Lung microvascular endothelial cell (primary cell): ENCODE measurements around the gene FAM53A. TPM values are rescaled to one million over a fixed set of nuclear protein-coding genes. Genes with fewer than 3 reads are reported as not detected.

Experiments used
- DNase-seq, 2 donors: peaks; one replicate each; pipeline versions ENCODE4 v3.0.0 to v3.0.0-alpha.2; 2010; ENCODE audit warnings: low read depth in 2 of 2
- total RNA-seq: library from RNA; depleted of rRNA; stranded (reverse); fragments of >200 nt; gene quantifications from 2 replicates; pipeline ENCODE4 v1.2.1, GENCODE V29; 2014

FAM53A gene
- total RNA-seq, 1 donor from 2014 or later, result 1.4 TPM

GRCh38 chr4:1623821-1624518 is 60.1 kb downstream of the FAM53A start:
- DNase-seq, result no peak

DNA sequence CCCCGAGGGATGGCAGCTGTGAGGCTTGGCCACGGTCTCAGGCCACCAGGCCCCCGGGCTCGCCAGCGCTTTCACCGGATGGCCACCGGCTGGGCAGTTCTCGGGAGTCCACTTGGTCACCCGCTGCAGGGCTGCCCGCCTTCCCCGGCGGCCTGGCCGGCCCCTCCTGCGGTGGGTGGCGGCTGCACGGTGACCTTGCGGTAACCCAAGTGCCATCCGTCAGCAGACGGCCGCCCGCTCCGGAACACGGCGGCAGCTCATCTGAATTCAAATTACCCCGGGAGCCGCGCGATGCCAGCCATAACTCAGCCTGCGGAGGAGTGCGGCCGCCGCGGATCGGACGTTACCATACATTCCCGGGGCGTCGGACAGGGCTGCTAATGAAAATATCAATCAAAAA is 60.7 kb downstream of the FAM53A start:
- DNase-seq, result no peak

DNA sequence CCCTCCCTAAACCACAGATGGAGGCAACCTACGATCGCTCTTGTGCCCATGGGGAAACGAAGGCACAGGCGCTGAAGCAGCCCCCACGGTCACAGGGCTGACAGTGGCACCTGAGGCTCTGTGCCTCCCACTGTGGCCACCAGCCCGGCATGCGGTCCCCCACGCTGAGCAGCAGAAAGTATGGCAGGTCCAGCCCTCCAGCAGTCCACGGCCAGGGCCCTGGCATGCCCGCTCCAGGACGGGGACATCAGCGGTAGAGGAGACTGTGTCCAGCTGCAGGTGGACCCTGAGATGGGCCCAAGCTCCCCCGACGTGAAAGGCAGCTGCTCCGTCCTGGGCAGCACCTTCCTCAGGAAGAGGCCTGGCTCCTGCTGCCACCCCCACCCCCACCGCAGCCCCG is 61.2 kb downstream of the FAM53A start:
- no peak for DNase-seq

- DNase-seq, result no peak
Measured at GRCh38 chr4:1622238-1622637, 61.9 kb downstream of the FAM53A start.

DNA sequence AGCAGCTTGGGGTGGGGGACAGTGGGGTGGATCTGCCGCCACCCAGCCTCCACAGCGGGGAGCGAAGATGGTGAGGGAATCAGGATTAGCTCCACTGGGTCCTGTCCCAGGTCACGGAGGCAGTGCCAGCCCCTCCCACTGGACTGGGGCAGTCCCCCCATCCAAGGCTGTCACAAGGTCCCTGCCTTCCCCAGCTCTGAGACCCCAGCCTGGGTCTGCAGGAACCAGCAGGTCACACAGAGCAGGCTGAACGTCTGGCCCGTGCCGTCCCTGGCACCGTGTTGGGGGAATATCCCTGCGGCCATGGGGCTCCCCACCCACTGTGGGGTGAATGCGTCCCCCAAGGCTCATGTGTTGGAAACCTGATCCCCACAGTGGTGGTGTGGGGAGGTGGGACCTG is 62.6 kb downstream of the FAM53A start:
- DNase-seq, result no peak

DNA sequence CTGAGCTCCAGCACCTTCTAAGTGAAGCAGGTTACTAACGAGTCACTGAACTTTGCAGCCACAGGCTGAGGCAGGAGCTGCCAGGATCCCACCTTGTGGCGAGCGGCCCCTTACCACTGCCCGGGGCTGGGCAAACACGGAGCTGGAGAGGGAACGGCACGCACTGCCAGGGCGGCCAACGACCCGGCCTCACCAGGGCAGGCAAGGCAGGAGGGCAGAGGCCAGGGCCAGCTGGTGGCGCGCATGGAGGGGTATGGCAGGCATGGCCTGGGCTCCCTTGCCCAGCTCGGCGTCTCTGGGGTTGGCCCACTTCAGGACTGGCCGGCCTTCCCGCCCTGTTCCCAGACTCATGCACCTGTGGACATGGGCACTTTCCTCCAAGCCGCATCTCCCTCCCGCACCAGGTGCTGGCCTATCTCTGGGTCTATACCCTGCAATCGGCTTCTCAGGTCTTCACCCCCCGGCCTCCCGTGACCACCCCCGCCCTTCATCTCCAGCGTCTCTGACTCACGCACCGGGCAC is 64.9 kb downstream of the FAM53A start:
- no peak for DNase-seq

GRCh38 chr4:1618438-1618837 is 65.7 kb downstream of the FAM53A start:
- no peak for DNase-seq

DNA sequence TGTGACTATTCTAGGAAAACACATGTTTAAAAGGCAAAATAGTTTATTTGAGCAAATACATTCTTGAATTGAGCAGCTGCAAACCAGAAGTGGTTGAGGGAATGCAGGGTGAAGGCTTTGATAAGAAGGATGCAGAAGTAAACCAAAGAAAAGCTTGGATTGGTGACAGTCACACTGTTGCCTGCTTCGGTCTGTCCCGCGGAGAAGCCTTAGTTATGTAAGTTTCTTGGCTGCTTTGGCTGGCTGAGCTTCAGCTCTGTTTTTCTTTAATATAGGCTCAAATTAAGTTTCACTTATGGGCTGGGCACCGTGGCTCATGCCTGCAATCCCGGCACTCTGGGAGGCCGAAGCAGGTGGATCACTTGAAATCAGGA is 67.6 kb downstream of the FAM53A start:
- no peak for DNase-seq

- DNase-seq, result no peak
Measured at GRCh38 chr4:1615786-1616556, 68.1 kb downstream of the FAM53A start.

DNA sequence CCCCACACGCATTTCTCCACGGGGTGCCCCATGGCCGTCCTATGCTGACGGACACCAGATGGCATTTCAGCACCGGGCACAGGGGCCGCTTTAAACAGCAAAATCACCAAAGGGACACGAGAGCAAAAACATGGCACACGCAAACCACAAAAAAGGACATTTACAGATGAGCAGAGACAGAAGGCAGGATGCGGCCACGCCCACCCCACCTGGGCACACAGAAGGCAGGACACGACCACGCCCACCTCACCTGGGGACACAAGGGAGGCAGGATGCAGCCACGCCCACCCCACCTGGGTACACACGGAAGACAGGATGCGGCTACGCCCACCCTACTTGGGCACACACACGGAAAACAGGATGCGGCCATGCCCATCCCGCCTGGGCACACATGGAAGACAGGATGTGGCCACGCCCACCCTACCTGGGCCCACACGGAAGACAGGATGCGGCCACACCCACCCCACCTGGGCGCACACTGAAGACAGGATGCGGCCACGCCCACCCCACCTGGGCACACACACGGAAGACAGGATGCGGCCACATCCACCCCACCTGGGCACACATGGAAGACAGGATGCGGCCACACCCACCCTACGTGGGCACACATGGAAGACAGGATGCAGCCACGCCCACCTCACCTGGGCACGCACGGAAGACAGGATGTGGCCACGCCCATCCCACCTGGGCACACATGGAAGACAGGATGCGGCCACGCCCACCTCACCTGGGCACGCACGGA is 69.1 kb downstream of the FAM53A start:
- DNase-seq, result no peak

- DNase-seq, result no peak
Measured at GRCh38 chr4:1614502-1614853, 69.6 kb downstream of the FAM53A start.

- DNase-seq, result no peak
Measured at GRCh38 chr4:1614049-1614448, 70.1 kb downstream of the FAM53A start.

- DNase-seq, result no peak
Measured at GRCh38 chr4:1613099-1613495, 71.0 kb downstream of the FAM53A start.

- no peak for DNase-seq
Measured at GRCh38 chr4:1612278-1613098, 71.6 kb downstream of the FAM53A start.

DNA sequence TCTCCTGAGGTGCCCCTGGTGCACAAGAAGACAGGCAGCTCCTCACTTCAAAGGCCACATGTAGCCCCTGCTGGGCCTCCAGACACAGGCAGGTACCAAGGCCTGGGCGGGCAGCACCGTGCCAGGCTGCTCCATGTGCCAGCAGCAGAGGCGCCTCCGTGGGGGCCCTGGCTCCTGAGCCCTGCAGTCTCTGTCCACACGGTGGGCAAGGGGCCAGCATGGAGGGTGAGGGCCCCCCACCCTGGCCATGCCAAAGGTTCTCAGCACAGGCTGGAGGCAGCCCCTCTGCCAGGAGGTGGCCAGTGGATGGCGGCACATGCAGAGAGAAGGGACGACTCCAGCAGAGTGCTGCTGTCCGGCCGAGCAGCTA is 72.6 kb downstream of the FAM53A start:
- no peak for DNase-seq

GRCh38 chr4:1610791-1611500 is 73.2 kb downstream of the FAM53A start:
- DNase-seq, result no peak

GRCh38 chr4:1609901-1610790 is 74.0 kb downstream of the FAM53A start:
- no peak for DNase-seq

GRCh38 chr4:1608821-1609500 is 75.2 kb downstream of the FAM53A start:
- no peak for DNase-seq

DNA sequence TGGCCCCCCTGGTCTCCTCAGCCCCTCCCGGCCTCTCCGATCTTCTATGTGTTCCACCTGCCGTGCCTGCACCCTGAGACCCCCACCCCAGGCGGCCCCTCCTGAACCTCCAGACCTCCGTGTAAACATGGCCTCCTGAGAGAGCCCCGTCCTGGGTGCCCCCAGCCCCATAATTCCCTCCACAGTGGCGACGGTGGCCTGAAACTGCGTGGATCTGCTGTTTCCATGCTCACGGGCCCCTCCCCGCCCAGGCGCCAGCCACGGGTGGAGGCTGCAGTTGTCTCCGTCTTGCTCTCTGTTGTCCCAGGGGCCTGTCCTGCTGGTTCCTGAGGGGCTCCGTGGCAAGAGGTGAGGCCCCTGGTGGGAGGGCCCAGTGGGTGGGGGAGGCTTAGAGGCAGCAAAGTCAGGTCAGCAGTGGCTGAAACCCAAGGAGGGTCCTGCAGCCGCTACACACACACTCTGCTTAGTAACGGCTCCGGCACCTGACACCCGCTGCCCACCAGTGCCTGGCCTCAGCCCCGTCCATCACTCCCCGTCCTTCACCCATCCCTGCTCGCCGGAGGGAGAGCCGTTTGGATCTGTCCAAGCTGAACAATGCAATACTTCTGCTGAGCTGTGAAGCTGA is 75.8 kb downstream of the FAM53A start:
- no peak for DNase-seq
